HFFc6 (cell line): ENCODE results near the gene KRTAP9-8. TPM values are rescaled to one million over a fixed set of nuclear protein-coding genes. Genes with fewer than 3 reads are reported as not detected.
"Not testable (repeated sequence)": the region's sequence is repeated elsewhere in the genome, so short reads cannot be mapped to it uniquely, and the experiment has no call there.

Experiments
- DNase-seq: peaks from one replicate; pipeline ENCODE4 v3.0.0-alpha.2; 2018
- H3K27ac Mint-ChIP-seq: 2 replicates; pipeline ENCODE4 v1.8.0; 2020; ENCODE audit warnings: mild to moderate bottlenecking, mixed read lengths
- H3K27me3 Mint-ChIP-seq: 2 replicates; pipeline ENCODE4 v1.8.0; 2021; ENCODE audit warnings: mild to moderate bottlenecking, moderate library complexity, mixed read lengths; ENCODE audit not compliant: insufficient read depth
- H3K36me3 Mint-ChIP-seq: 2 replicates; pipeline ENCODE4 v1.8.0; 2021; ENCODE audit warnings: low read depth, mixed read lengths
- H3K4me1 Mint-ChIP-seq: 2 replicates; pipeline ENCODE4 v1.8.0; 2020; ENCODE audit warnings: low read depth, mixed read lengths
- H3K4me3 Mint-ChIP-seq: 2 replicates; pipeline ENCODE4 v1.8.0; 2020; ENCODE audit warnings: mild to moderate bottlenecking, moderate library complexity, mixed read lengths
- H3K9me3 Mint-ChIP-seq: 2 replicates; pipeline ENCODE4 v1.8.0; 2020; ENCODE audit warnings: mild to moderate bottlenecking, mixed read lengths
- CTCF ChIP-seq: fragments of 200-600 bp; sonication (generic); IDR thresholded peaks from 2 replicates; pipeline ENCODE4 v1.5.0; 2021; ENCODE audit warnings: antibody characterized with exemption, mild to moderate bottlenecking
- total RNA-seq, 6 experiments: library from RNA; stranded (reverse); fragmentation: NEBNext Ultra II Directional; extraction: Animal tissue kit (Norgen Biotek cat#: 25700); gene quantifications; 2 replicates in 1 of 6; 3 replicates in 5 of 6; pipeline ENCODE4 v1.2.3, GENCODE V29; 2021

KRTAP9-8 gene
- total RNA-seq, 6 experiments from 2014 or later: not detected

DNA sequence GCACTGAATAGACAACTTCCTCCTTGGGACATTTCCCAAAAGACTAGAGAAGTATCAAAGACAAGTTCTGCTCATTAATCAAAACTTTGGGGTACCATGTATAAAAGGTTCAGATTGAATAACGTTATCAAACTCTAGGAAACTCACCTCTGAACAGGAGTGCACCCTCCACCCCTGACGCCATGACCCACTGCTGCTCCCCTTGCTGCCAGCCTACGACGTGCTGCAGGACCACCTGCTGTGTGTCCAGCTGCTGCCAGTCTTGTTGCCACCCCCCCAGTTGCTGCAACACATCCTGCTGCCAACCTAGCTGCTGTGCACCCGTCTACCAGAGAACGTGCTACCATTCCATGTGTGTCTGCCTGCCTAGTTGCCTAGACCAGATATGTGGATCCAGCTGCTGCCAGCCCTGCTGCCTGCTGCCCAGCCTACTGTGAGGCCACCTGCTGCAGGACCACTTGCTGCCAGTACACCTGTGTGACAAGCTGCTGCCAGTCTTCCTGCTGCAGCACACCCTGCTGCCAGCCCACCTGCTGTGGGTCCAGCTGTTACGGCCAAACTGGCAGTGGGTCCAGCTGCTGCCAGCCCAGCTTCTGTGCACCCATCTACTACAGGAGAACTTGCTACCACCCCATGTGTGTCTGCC is 25.2 kb upstream of the KRTAP9-8 start:
- no peak for TF ChIP-seq CTCF
- DNase-seq: no peak

DNA sequence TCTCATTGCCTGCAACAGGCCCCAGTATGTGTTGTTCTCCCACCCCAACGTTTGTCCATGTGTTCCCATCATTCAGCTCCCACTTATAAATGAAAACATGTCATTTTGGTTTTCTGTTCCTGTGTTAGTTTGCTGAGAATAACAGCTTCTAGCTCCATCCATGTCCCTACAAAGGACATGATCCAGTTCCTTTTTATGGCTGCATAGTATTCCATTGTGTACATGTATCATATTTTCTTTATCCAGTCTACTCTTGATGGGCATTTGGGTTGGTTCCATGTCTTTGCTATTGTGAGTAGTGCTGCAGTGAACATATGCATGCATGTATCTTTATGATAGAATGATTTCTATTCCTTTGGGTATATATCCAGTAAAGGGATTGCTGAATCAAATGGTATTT is 22.1 kb upstream of the KRTAP9-8 start:
- DNase-seq: no peak
- Mint-ChIP-seq H3K27me3 (peaks cover 11% of the 10 kb centered on the region), H3K27ac (no peak overlapping the region), H3K36me3 (peaks cover 12% of the 10 kb centered on the region), H3K9me3 (peaks cover 12% of the 10 kb centered on the region), H3K4me1 (peaks cover 13% of the 10 kb centered on the region), H3K4me3 (no peak overlapping the region)
- no peak for TF ChIP-seq CTCF

More for the DNA sequence above, 25.2 kb upstream of the KRTAP9-8 start:
- Mint-ChIP-seq H3K27ac (no peak overlapping the region; the same call in 1 of the 2 replicates), H3K4me1 (peaks cover 13% of the 10 kb centered on the region), H3K4me3 (no peak overlapping the region), H3K9me3 (no peaks in the 10 kb centered on the region; the same call in 1 of the 2 replicates), H3K36me3 (no peaks in the 10 kb centered on the region), H3K27me3 (peaks cover 18% of the 10 kb centered on the region)

- TF ChIP-seq CTCF: no peak
- H3K9me3 Mint-ChIP-seq: peaks cover 13% of the 10 kb centered on the region
- peaks cover 15% of the 10 kb centered on the region for H3K36me3 Mint-ChIP-seq
- H3K4me3 Mint-ChIP-seq: no peak overlapping the region
- 0 out of 2 replicates have a peak, but pooled peaks cover 8% of the 10 kb centered on the region for H3K4me1 Mint-ChIP-seq
- H3K27ac Mint-ChIP-seq: no peak overlapping the region
- peaks cover 7% of the 10 kb centered on the region for H3K27me3 Mint-ChIP-seq
- no peak for DNase-seq
Measured at GRCh38 chr17:41223821-41224220, 14.0 kb upstream of the KRTAP9-8 start.

DNA sequence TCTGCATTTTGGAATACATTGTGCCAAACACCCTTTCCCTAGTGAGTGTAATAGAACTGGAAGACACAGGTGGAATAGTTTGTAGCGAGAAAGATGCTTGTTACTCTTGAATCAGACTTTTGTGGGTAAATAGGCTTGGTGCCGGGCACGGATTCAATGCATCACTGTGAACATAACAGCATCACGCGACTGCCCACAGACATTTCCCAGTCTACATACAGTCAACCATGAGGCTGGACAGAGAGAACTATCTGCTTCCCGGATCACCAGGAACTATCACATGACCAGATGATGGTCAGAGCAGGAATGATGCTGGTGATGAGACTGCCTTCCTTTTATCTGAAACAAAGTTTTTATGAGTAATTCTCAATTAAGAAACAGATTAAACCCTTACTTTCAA is 11.7 kb upstream of the KRTAP9-8 start:
- 0 out of 2 replicates have a peak, but pooled peaks cover 8% of the 10 kb centered on the region for H3K4me1 Mint-ChIP-seq
- DNase-seq: no peak
- no peak overlapping the region for H3K4me3 Mint-ChIP-seq
- TF ChIP-seq CTCF: no peak
- H3K27ac Mint-ChIP-seq: no peak overlapping the region
- H3K36me3 Mint-ChIP-seq: no peaks in the 10 kb centered on the region
- no peaks in the 10 kb centered on the region for H3K9me3 Mint-ChIP-seq
- peaks cover 4% of the 10 kb centered on the region for H3K27me3 Mint-ChIP-seq

- not testable (repeated sequence) for H3K27ac Mint-ChIP-seq, H3K27me3 Mint-ChIP-seq, DNase-seq, H3K36me3 Mint-ChIP-seq, H3K4me1 Mint-ChIP-seq, H3K9me3 Mint-ChIP-seq, H3K4me3 Mint-ChIP-seq
Measured at GRCh38 chr17:41226598-41227095, 11.2 kb upstream of the KRTAP9-8 start, which contains the start of gene KRTAP9-2. Gene KRTAP9-2 (plus strand): TSS chr17:41226648. CDS start chr17:41226655, 7 bp downstream.

GRCh38 chr17:41230094-41230493 is 7.7 kb upstream of the KRTAP9-8 start:
- no peak overlapping the region for H3K4me3 Mint-ChIP-seq
- no peaks in the 10 kb centered on the region for H3K9me3 Mint-ChIP-seq
- no peak overlapping the region for H3K27ac Mint-ChIP-seq
- no peaks in the 10 kb centered on the region; the same call in 1 of the 2 replicates for H3K36me3 Mint-ChIP-seq
- no peak for DNase-seq
- H3K4me1 Mint-ChIP-seq: peaks cover 6% of the 10 kb centered on the region; the same call in 1 of the 2 replicates
- H3K27me3 Mint-ChIP-seq: peaks cover 14% of the 10 kb centered on the region
- TF ChIP-seq CTCF: no peak
